ENCODE results near the gene SGMS2.

GRCh38 chr4:107890779-107891178, 66.0 kb downstream of the SGMS2 start:
- no peak for TF ChIP-seq CTCF (IDR thresholded peaks at IDR 0.05; ENCODE audit: low read length)
- no peak for TF ChIP-seq EZH2 (optimal IDR thresholded peaks at IDR 0.05; ENCODE audit: low read depth, low read length)
- no peak for TF ChIP-seq EZH2phosphoT487 (IDR thresholded peaks at IDR 0.05; ENCODE audit: low read length)
